Caco-2 (cell line): ENCODE data around the gene TTYH1. TPM values are rescaled to one million over a fixed set of nuclear protein-coding genes. Genes with fewer than 3 reads are reported as not detected.

Source experiments
- BruUV-seq: library from RNA; stranded (reverse); fragments of 400-500 nt; replicated peaks from 2 replicates; lab custom pipeline; 2021; lab: Mats Ljungman, UMichigan
- CTCF ChIA-PET: fragments of 300-600 bp; sonication (Branson Sonifier 250); formaldehyde crosslinking; loops from one replicate; lab custom pipeline; 2022; ENCODE audit warnings: antibody characterized with exemption; lab: Charles Lee
- POLR2A ChIA-PET: fragments of 300-600 bp; sonication (Branson Sonifier 250); formaldehyde crosslinking; loops from one replicate; lab custom pipeline; 2022; ENCODE audit warnings: antibody characterized with exemption; lab: Charles Lee
- DNase-seq, 2 experiments: peaks; one replicate each; pipeline versions ENCODE4 v3.0.0 to v3.0.0-alpha.2; 2020 to 2022
- H3K27me3 ChIP-seq: replicated peaks from 2 replicates; pipeline ENCODE4 v1.6.0; 2011; ENCODE audit warnings: low read length; ENCODE audit not compliant: control insufficient read depth, insufficient read depth
- H3K36me3 ChIP-seq: 2 replicates; pipeline ENCODE4 v1.5.1; 2011; ENCODE audit warnings: low read length; ENCODE audit not compliant: control insufficient read depth, insufficient read depth
- H3K4me1 ChIP-seq: fragments of 250-450 bp; sonication (Bioruptor Pico); 2 replicates; pipeline ENCODE4 v1.5.1; 2020; ENCODE audit warnings: mild to moderate bottlenecking
- H3K4me3 ChIP-seq: 2 replicates; pipeline ENCODE4 v1.5.1; 2011; ENCODE audit warnings: low read depth, mild to moderate bottlenecking, control low read depth, low read length
- H3K9me3 ChIP-seq: fragments of 250-450 bp; sonication (Bioruptor Pico); 2 replicates; pipeline ENCODE4 v1.5.1; 2020; ENCODE audit warnings: mild to moderate bottlenecking, moderate library complexity
- H3K27ac Mint-ChIP-seq: one replicate; pipeline ENCODE4 v1.8.0; 2022; ENCODE audit warnings: mixed read lengths; ENCODE audit not compliant: unreplicated experiment
- H3K27me3 Mint-ChIP-seq: one replicate; pipeline ENCODE4 v1.8.0; 2022; ENCODE audit warnings: mixed read lengths; ENCODE audit not compliant: insufficient read depth, unreplicated experiment
- H3K36me3 Mint-ChIP-seq: one replicate; pipeline ENCODE4 v1.8.0; 2022; ENCODE audit warnings: mild to moderate bottlenecking, mixed read lengths; ENCODE audit not compliant: insufficient read depth, unreplicated experiment
- H3K4me1 Mint-ChIP-seq: one replicate; pipeline ENCODE4 v1.8.0; 2022; ENCODE audit warnings: low read depth, mixed read lengths; ENCODE audit not compliant: unreplicated experiment
- H3K4me3 Mint-ChIP-seq: one replicate; pipeline ENCODE4 v1.8.0; 2022; ENCODE audit warnings: mild to moderate bottlenecking, moderate library complexity, mixed read lengths; ENCODE audit not compliant: unreplicated experiment
- H3K9me3 Mint-ChIP-seq: one replicate; pipeline ENCODE4 v1.8.0; 2022; ENCODE audit warnings: mixed read lengths; ENCODE audit not compliant: unreplicated experiment
- CTCF ChIP-seq, 2 experiments: fragments of 200-600 bp in 1 of 2; IDR thresholded peaks; 1 replicate in 1 of 2; 2 replicates in 1 of 2; pipeline versions ENCODE4 v1.5.1 to v1.8.0; 2011 to 2022; ENCODE audit warnings: antibody characterized with exemption in 1 of 2, control low read depth in 1 of 2, inconsistent platforms in 1 of 2, low read depth in 1 of 2, low read length in 1 of 2, mild to moderate bottlenecking in 1 of 2, moderate library complexity in 1 of 2; ENCODE audit not compliant: insufficient read depth in 1 of 2, severe bottlenecking in 1 of 2, unreplicated experiment in 1 of 2
- intact Hi-C: fragments of 100-400 bp; cut with micrococcal nuclease; formaldehyde crosslinking; loops from one replicate; pipeline ENCODE4 v1.10.0; 2022; ENCODE audit not compliant: unreplicated experiment
- total RNA-seq: library from RNA; stranded (reverse); gene quantifications from 2 replicates; pipeline ENCODE4 v1.2.3, GENCODE V29; 2022

The TTYH1 gene
- total RNA-seq, 1 experiment from 2014 or later, result not detected

- BruUV-seq, result no TSS peak
- intact Hi-C loops, result no loop called here
- Mint-ChIP-seq H3K27me3 (peaks cover 24% of the 10 kb centered on the region), H3K9me3 (peaks cover 8% of the 10 kb centered on the region), H3K36me3 (no peaks in the 10 kb centered on the region), H3K4me3 (no peak overlapping the region), H3K27ac (no peak overlapping the region), H3K4me1 (peaks cover 2% of the 10 kb centered on the region)
- ChIA-PET CTCF (no interaction called here), POLR2A (no interaction called here)
- TF ChIP-seq CTCF (IDR thresholded peaks at IDR 0.05; ENCODE audit: insufficient read depth in 1 of 2, low read depth in 1 of 2, low read length in 1 of 2, severe bottlenecking in 1 of 2, unreplicated experiment in 1 of 2), result no peak
- Histone ChIP-seq H3K36me3 (no peaks in the 10 kb centered on the region), H3K9me3 (no peaks in the 10 kb centered on the region), H3K27me3 (no peaks in the 10 kb centered on the region), H3K4me3 (no peak overlapping the region), H3K4me1 (no peaks in the 10 kb centered on the region; the same call in 1 of the 2 replicates)
- no peak for DNase-seq
These were observed 31.9 kb upstream of the TTYH1 start for GRCh38 chr19:54383330-54383729.

GRCh38 chr19:54387991-54388801, 27.1 kb upstream of the TTYH1 start:
- POLR2A ChIA-PET, result interaction anchor here (0.6 kb wide), 1 partner anchor 613 kb away, joined by 5 read pairs; no protein-coding TSS in a partner anchor
- Histone ChIP-seq H3K4me1 (peaks cover 4% of the 10 kb centered on the region; the same call in 1 of the 2 replicates), H3K9me3 (no peaks in the 10 kb centered on the region), H3K4me3 (peak overlapping the region; percentile 22), H3K27me3 (0 out of 2 replicates have a peak, but pooled peaks cover 2% of the 10 kb centered on the region), H3K36me3 (no peaks in the 10 kb centered on the region)
- CTCF ChIA-PET, result no interaction called here
- H3K9me3 Mint-ChIP-seq, result no peaks in the 10 kb centered on the region
- no peak for TF ChIP-seq CTCF (IDR thresholded peaks at IDR 0.05; ENCODE audit: insufficient read depth in 1 of 2, low read depth in 1 of 2, low read length in 1 of 2, severe bottlenecking in 1 of 2, unreplicated experiment in 1 of 2)
- intact Hi-C loops, result no loop called here
- peak overlapping the region; percentile 64 for H3K4me3 Mint-ChIP-seq
- H3K27ac Mint-ChIP-seq, result no peak overlapping the region
- DNase-seq, result peak in 1 of 2 experiments; percentile 38
- no peaks in the 10 kb centered on the region for H3K36me3 Mint-ChIP-seq
- peaks cover 32% of the 10 kb centered on the region for H3K27me3 Mint-ChIP-seq
- no TSS peak for BruUV-seq
- H3K4me1 Mint-ChIP-seq, result peaks cover 7% of the 10 kb centered on the region

GRCh38 chr19:54388802-54389139, 26.5 kb upstream of the TTYH1 start:
- Mint-ChIP-seq H3K9me3 (no peaks in the 10 kb centered on the region), H3K27me3 (peaks cover 30% of the 10 kb centered on the region), H3K4me1 (peaks cover 7% of the 10 kb centered on the region), H3K4me3 (peak overlapping the region; percentile 64), H3K36me3 (no peaks in the 10 kb centered on the region), H3K27ac (no peak overlapping the region)
- Histone ChIP-seq H3K36me3 (no peaks in the 10 kb centered on the region), H3K4me1 (peaks cover 4% of the 10 kb centered on the region; the same call in 1 of the 2 replicates), H3K9me3 (no peaks in the 10 kb centered on the region), H3K4me3 (peak overlapping the region; percentile 22), H3K27me3 (0 out of 2 replicates have a peak, but pooled peaks cover 2% of the 10 kb centered on the region)
- no TSS peak for BruUV-seq
- no peak for TF ChIP-seq CTCF (IDR thresholded peaks at IDR 0.05; ENCODE audit: insufficient read depth in 1 of 2, low read depth in 1 of 2, low read length in 1 of 2, severe bottlenecking in 1 of 2, unreplicated experiment in 1 of 2)
- POLR2A ChIA-PET, result interaction anchor here (0.6 kb wide), 1 partner anchor 613 kb away, joined by 5 read pairs; no protein-coding TSS in a partner anchor
- no peak for DNase-seq
- intact Hi-C loops, result no loop called here
- CTCF ChIA-PET, result interaction anchor here (0.6 kb wide), 1 partner anchor 37 kb away, joined by 3 read pairs; no protein-coding TSS in a partner anchor
